HepG2 (cell line): Measurements from ENCODE around the gene ACTRT2. TPM values are rescaled to one million over a fixed set of nuclear protein-coding genes. Genes with fewer than 3 reads are reported as not detected.

ENCODE experiments used
- ARID4A ChIP-seq: sonication (generic); formaldehyde crosslinking; IDR thresholded peaks from 2 replicates; pipeline ENCODE4 v1.5.0; 2020; ENCODE audit warnings: mild to moderate bottlenecking, missing genetic modification reagents, borderline replicate concordance
- ATF7 ChIP-seq, 2 experiments: fragments of 450-650 bp in 1 of 2; sonication (generic) in 1 of 2; formaldehyde crosslinking in 1 of 2; IDR thresholded peaks; 2 replicates each; pipeline versions ENCODE4 v1.4.0 to v1.6.1; 2016 to 2020; ENCODE audit warnings: antibody characterized with exemption in 1 of 2, mild to moderate bottlenecking in 1 of 2, missing genetic modification reagents in 1 of 2
- IKZF1 ChIP-seq: fragments of 450-650 bp; IDR thresholded peaks from 2 replicates; pipeline ENCODE4 v1.7.1; 2016
- JARID2 ChIP-seq: sonication (generic); formaldehyde crosslinking; IDR thresholded peaks from 2 replicates; pipeline ENCODE4 v1.8.1; 2023; ENCODE audit warnings: missing genetic modification reagents, inconsistent platforms; ENCODE audit not compliant: insufficient replicate concordance
- MXD1 ChIP-seq: sonication (generic); formaldehyde crosslinking; IDR thresholded peaks from 2 replicates; pipeline ENCODE4 v1.4.0; 2020; ENCODE audit warnings: mild to moderate bottlenecking, missing genetic modification reagents
- PAWR ChIP-seq: sonication (generic); formaldehyde crosslinking; IDR thresholded peaks from 2 replicates; pipeline ENCODE4 v1.4.0; 2020; ENCODE audit warnings: missing genetic modification reagents, mild to moderate bottlenecking, borderline replicate concordance
- RAD51 ChIP-seq: fragments of 450-650 bp; IDR thresholded peaks from 2 replicates; pipeline ENCODE4 v1.6.1; 2016; ENCODE audit warnings: borderline replicate concordance
- RFX1 ChIP-seq: fragments of 450-650 bp; IDR thresholded peaks from 2 replicates; pipeline ENCODE4 v1.6.1; 2017
- SNAPC2 ChIP-seq: sonication (generic); formaldehyde crosslinking; IDR thresholded peaks from 2 replicates; pipeline ENCODE4 v1.8.1; 2022; ENCODE audit warnings: mild to moderate bottlenecking, missing genetic modification reagents
- ZC3H13 ChIP-seq: sonication (generic); formaldehyde crosslinking; IDR thresholded peaks from 2 replicates; pipeline ENCODE4 v1.8.1; 2023; ENCODE audit warnings: mild to moderate bottlenecking, missing genetic modification reagents, moderate library complexity
- ZNF329 ChIP-seq: sonication (generic); formaldehyde crosslinking; IDR thresholded peaks from 2 replicates; pipeline ENCODE4 v1.9.0; 2021; ENCODE audit warnings: low read depth, mild to moderate bottlenecking, missing genetic modification reagents
- ZNF556 ChIP-seq: sonication (generic); formaldehyde crosslinking; IDR thresholded peaks from 2 replicates; pipeline ENCODE4 v1.4.0; 2020; ENCODE audit warnings: mild to moderate bottlenecking, missing genetic modification reagents, borderline replicate concordance
- ZNF768 ChIP-seq: sonication (generic); formaldehyde crosslinking; IDR thresholded peaks from 2 replicates; pipeline ENCODE4 v1.4.0; 2020; ENCODE audit warnings: missing genetic modification reagents
- ZNF788 ChIP-seq: sonication (generic); formaldehyde crosslinking; IDR thresholded peaks from 2 replicates; pipeline ENCODE4 v1.5.0; 2020; ENCODE audit warnings: mild to moderate bottlenecking, missing genetic modification reagents, borderline replicate concordance
- ZSCAN9 ChIP-seq: IDR thresholded peaks from 2 replicates; pipeline ENCODE4 v1.6.1; 2016; ENCODE audit warnings: borderline replicate concordance
- polyA plus RNA-seq, 8 experiments: library from polyadenylated mRNA; depleted of rRNA in 3 of 8; stranded (reverse) in 7 of 8; unstranded in 1 of 8; fragments of >200 nt; fragmentation: Illumina TruSeq in 4 of 8; extraction: Trizol in 4 of 8; gene quantifications; 2 replicates each; pipeline versions ENCODE4 v1.2.1 to v1.2.3, GENCODE V29; 2011 to 2016; ENCODE audit warnings: low read depth in 4 of 8, missing spikeins in 1 of 8, mixed read lengths in 1 of 8; ENCODE audit not compliant: insufficient read depth in 1 of 8
- total RNA-seq, 5 experiments: library from RNA; depleted of rRNA; stranded (reverse); fragments of >200 nt; fragmentation: Illumina TruSeq; extraction: Trizol; gene quantifications; 2 replicates each; pipeline ENCODE4 v1.2.3, GENCODE V29; 2016; ENCODE audit warnings: low read depth in 1 of 5
- TF ChIP-seq, protein P1 (sequence below): sonication (generic); formaldehyde crosslinking; IDR thresholded peaks from 2 replicates; pipeline ENCODE4 v1.4.0; 2020; ENCODE audit warnings: missing genetic modification reagents, mild to moderate bottlenecking, borderline replicate concordance
- TF ChIP-seq, protein P2 (sequence below): sonication (generic); formaldehyde crosslinking; IDR thresholded peaks from 2 replicates; pipeline ENCODE4 v1.5.0; 2020; ENCODE audit warnings: missing genetic modification reagents
- TF ChIP-seq, protein P3 (sequence below): sonication (generic); formaldehyde crosslinking; IDR thresholded peaks from 2 replicates; pipeline ENCODE4 v1.8.1; 2023; ENCODE audit warnings: mild to moderate bottlenecking, inconsistent platforms, moderate library complexity, missing genetic modification reagents, borderline replicate concordance
- TF ChIP-seq, protein P4 (sequence below): sonication (generic); formaldehyde crosslinking; IDR thresholded peaks from 2 replicates; pipeline ENCODE4 v1.5.0; 2020; ENCODE audit warnings: missing genetic modification reagents

The ACTRT2 gene
- total and polyA plus RNA-seq, 2 of the 13 experiments (the other 11 are each of a cell fraction or from before 2014, with no cell fraction given): not detected

GRCh38 chr1:3070644-3071564 lies 49.6 kb downstream of the ACTRT2 start (continued):
- TF ChIP-seq ARID4A (CRISPR knock-in tag) (peak; percentile 57), JARID2 (CRISPR knock-in tag) (no peak), ZC3H13 (CRISPR knock-in tag) (0 out of 2 replicates have a peak, but pooled peaks have one; percentile 16), SNAPC2 (CRISPR knock-in tag) (no peak), MXD1 (CRISPR knock-in tag) (peak; percentile 50; the same call in 1 of the 2 replicates), PAWR (no peak), RAD51 (no peak), IKZF1 (no peak), ZNF768 (CRISPR knock-in tag) (0 out of 2 replicates have a peak, but pooled peaks have one; percentile 15), ZNF788 (CRISPR knock-in tag) (peak; percentile 73), ATF7 (IDR thresholded peaks at IDR 0.05) (no peak), ATF7 (CRISPR knock-in tag; IDR thresholded peaks at IDR 0.05) (no peak), ZNF556 (CRISPR knock-in tag) (no peak), ZNF329 (CRISPR knock-in tag) (no peak), ZSCAN9 (CRISPR knock-in tag) (no peak), RFX1 (no peak)
- TF ChIP-seq, protein P1, sequence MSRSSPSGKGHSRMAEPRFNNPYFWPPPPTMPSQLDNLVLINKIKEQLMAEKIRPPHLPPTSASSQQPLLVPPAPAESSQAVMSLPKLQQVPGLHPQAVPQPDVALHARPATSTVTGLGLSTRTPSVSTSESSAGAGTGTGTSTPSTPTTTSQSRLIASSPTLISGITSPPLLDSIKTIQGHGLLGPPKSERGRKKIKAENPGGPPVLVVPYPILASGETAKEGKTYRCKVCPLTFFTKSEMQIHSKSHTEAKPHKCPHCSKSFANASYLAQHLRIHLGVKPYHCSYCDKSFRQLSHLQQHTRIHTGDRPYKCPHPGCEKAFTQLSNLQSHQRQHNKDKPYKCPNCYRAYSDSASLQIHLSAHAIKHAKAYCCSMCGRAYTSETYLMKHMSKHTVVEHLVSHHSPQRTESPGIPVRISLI: no peak
- TF ChIP-seq, protein P2, sequence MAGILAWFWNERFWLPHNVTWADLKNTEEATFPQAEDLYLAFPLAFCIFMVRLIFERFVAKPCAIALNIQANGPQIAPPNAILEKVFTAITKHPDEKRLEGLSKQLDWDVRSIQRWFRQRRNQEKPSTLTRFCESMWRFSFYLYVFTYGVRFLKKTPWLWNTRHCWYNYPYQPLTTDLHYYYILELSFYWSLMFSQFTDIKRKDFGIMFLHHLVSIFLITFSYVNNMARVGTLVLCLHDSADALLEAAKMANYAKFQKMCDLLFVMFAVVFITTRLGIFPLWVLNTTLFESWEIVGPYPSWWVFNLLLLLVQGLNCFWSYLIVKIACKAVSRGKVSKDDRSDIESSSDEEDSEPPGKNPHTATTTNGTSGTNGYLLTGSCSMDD (CRISPR knock-in tag): no peak
- TF ChIP-seq, protein P3, sequence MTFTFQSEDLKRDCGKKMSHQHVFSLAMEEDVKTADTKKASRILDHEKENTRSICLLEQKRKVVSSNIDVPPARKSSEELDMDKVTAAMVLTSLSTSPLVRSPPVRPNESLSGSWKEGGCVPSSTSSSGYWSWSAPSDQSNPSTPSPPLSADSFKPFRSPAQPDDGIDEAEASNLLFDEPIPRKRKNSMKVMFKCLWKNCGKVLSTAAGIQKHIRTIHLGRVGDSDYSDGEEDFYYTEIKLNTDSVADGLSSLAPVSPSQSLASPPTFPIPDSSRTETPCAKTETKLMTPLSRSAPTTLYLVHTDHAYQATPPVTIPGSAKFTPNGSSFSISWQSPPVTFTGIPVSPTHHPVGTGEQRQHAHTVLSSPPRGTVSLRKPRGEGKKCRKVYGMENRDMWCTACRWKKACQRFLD (CRISPR knock-in tag): 0 out of 2 replicates have a peak, but pooled peaks have one; percentile 52
- TF ChIP-seq, protein P4, sequence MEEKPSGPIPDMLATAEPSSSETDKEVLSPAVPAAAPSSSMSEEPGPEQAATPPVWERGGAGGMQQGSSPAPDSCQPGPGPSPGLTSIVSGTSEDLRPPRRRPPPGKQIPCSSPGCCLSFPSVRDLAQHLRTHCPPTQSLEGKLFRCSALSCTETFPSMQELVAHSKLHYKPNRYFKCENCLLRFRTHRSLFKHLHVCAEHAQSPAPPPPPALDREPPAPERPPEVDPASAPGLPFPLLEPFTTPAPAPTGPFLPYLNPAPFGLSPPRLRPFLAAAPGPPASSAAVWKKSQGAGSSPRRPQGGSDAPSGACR: no peak; the same call in 1 of the 2 replicates
